GM19328 (cell line): Measurements from ENCODE around the gene CHN2.

Experiments
- ATAC-seq: cut with Tn5 transposase; IDR thresholded peaks from one replicate; pipeline ENCODE4 v1.9.1; 2021; ENCODE audit warnings: mild to moderate bottlenecking, moderate library complexity; ENCODE audit not compliant: unreplicated experiment

Gene CHN2

GRCh38 chr7:29457141-29457561, 262.6 kb downstream of the CHN2 start:
- ATAC-seq = no peak

- no peak for ATAC-seq
These were observed 263.0 kb downstream of the CHN2 start for GRCh38 chr7:29457565-29458011.

GRCh38 chr7:29458933-29459332, 264.4 kb downstream of the CHN2 start:
- no peak for ATAC-seq

GRCh38 chr7:29459589-29459988, 265.0 kb downstream of the CHN2 start:
- no peak for ATAC-seq

- ATAC-seq = no peak
These were observed 267.4 kb downstream of the CHN2 start for GRCh38 chr7:29461996-29462395.

GRCh38 chr7:29463504-29464158, 269.1 kb downstream of the CHN2 start:
- no peak for ATAC-seq

- ATAC-seq = no peak
These were observed 270.2 kb downstream of the CHN2 start for GRCh38 chr7:29464753-29465152.

GRCh38 chr7:29467193-29467926, 272.8 kb downstream of the CHN2 start:
- no peak for ATAC-seq

- no peak for ATAC-seq
These were observed 273.6 kb downstream of the CHN2 start for GRCh38 chr7:29468196-29468595.

- ATAC-seq = no peak
These were observed 274.7 kb downstream of the CHN2 start for GRCh38 chr7:29469281-29469680.

- no peak for ATAC-seq
These were observed 275.5 kb downstream of the CHN2 start for GRCh38 chr7:29469976-29470557.

- ATAC-seq = no peak
These were observed 277.0 kb downstream of the CHN2 start for GRCh38 chr7:29471444-29472138.

GRCh38 chr7:29476916-29477315, 282.3 kb downstream of the CHN2 start:
- ATAC-seq = no peak

GRCh38 chr7:29478226-29478625, 283.7 kb downstream of the CHN2 start:
- ATAC-seq = no peak

- no peak for ATAC-seq
These were observed 284.2 kb downstream of the CHN2 start for GRCh38 chr7:29478687-29479240.

GRCh38 chr7:29479301-29480200, 285.0 kb downstream of the CHN2 start:
- no peak for ATAC-seq

- no peak for ATAC-seq
These were observed 285.9 kb downstream of the CHN2 start for GRCh38 chr7:29480451-29480850.

GRCh38 chr7:29480934-29481651, 286.5 kb downstream of the CHN2 start:
- no peak for ATAC-seq

- ATAC-seq = no peak
These were observed 287.5 kb downstream of the CHN2 start for GRCh38 chr7:29482056-29482455.
